Stimulated activated CD4-positive, alpha-beta T cell treated with anti-CD3 and anti-CD28 coated beads, Interleukin-1b, Interleukin-23, amount 100 ng/mL, for 48 hours (primary cell): ENCODE data around the gene HDGF.
A peak's percentile ranks its signal among the peaks of the same experiment; 100 is the strongest.
"Not testable (repeated sequence)": the region's sequence is repeated elsewhere in the genome, so short reads cannot be mapped to it uniquely, and the experiment has no call there.

Experiments used
- DNase-seq: peaks from one replicate; pipeline ENCODE4 v3.0.0-alpha.2; 2020

Gene HDGF

GRCh38 chr1:156766298-156767100 lies 15.0 kb upstream of the HDGF start:
- no peak for DNase-seq

DNA sequence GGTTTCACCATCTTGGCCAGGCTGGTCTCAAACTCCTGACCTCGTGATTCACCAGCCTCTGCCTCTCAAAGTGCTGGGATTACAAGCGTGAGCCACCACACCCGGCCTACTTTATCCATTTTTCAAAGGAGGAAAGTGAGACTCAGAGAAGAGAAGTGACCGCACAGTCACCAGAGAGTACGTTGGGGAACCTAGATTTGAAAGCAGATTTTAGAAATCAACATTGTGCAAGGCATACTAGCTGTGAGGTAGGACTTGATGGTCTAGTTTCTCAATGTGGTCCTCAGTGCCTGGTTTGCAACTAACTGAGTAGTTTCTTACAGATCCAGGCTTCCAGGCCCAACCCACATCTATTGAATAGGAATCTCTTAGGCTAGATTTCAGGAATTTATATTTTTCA lies 14.2 kb upstream of the HDGF start:
- DNase-seq = no peak

DNA sequence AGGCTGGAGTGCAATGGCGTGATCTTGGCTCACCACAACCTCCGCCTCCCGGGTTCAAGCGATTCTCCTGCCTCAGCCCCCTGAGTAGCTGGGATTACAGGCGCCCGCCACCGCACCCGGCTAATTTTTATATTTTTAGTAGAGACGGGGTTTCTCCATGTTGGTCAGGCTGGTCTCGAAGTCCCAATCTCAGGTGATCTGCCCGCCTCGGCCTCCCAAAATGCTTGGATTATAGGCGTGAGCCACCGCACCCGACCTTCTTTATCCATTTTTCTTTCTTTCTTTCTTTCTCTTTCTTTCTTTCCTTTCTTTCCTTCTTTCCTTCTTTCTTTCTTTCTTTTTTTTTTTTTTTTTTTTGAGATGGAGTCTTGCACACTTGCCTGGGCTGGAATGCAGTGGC lies 13.7 kb upstream of the HDGF start:
- not testable (repeated sequence) for DNase-seq

- no peak for DNase-seq
Observed at GRCh38 chr1:156760796-156761104, 9.3 kb upstream of the HDGF start.

GRCh38 chr1:156760092-156760795 lies 8.8 kb upstream of the HDGF start:
- DNase-seq = no peak

DNA sequence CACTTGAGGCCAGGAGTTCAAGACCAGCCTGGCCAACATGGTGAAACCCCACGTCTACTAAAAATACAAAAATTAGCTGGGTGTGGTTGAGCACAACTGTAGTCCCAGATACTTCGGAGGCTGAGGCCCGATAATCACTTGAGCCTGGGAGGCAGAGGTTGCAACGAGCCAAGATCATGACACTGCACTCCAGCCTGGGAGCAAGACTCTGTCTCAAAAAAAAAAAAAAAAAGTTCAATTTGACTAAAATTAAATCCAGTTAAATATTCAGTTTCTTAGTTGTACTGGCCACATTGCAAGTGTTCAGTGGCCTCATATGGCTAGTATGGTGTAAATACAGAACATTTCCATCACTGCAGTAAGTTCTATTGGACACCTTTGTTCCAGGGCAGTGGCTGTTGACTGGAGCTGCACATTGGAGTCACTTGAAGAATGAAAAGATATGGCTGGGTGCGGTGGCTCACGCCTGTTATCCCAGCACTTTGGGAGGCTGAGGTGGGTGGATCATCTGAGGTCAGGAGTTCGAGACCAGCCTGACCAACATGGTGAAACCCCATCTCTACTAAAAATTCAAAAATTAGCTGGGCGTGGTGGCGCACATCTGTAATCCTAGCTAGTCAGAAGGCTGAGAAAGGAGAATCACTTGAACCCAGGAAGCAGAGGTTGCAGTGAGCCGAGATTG lies 6.2 kb upstream of the HDGF start:
- DNase-seq = not testable (repeated sequence)

GRCh38 chr1:156756355-156756754 lies 4.9 kb upstream of the HDGF start:
- no peak for DNase-seq

DNA sequence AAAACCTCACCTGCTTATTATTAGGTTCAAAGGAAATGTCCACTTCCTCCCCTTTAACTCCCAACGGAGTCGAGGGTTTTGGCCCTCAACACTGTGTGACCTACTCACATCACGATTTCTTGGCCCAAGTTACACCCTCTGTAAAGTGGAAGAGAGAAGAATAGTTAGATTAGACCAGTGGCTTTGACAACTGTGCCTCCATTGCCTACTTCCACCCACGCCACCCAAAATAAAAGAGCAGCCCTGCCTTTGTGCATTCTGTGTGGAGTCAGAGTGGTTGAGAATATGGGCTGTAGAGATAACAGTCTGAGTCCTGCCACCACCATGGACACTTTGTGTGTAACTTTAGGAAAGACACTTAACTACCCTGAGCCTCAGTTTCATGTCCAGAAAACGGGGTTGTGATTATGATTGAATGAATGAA lies 4.1 kb upstream of the HDGF start:
- no peak for DNase-seq

- DNase-seq = no peak
Observed at GRCh38 chr1:156754219-156754618, 2.7 kb upstream of the HDGF start.

DNA sequence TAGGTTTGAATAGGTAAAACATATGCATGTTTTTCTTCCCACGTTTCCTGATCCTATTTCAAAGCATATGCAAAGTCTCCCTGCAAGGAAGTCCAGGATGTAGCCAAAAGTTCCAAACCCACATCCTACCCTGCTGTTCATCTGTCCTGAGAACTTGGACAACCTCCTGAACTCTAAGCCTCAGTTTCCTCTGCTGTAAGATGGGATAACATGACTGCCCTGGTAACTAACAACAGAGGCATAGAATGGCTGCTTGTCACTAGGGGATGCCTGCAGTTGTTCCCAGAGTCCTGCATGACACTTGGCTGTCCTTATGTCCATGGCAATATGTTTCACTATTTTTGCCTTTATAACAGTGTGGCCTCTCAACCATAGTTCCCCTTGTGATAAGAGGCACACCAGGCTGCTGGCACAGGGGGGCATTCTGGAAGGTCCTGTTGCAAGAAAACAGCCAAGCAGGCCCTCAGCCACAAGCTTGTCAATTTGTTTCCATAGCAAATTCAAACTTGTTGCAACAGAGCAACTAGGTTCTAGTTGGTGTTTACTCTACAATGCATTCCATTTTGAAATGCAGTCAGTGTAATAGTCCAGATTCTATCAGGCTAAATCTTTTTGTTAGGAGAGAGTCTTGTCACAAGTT lies 1.5 kb upstream of the HDGF start:
- DNase-seq = no peak

- DNase-seq = peak; percentile 98
Observed at GRCh38 chr1:156751757-156752481, 444 bp upstream of the HDGF start.

DNA sequence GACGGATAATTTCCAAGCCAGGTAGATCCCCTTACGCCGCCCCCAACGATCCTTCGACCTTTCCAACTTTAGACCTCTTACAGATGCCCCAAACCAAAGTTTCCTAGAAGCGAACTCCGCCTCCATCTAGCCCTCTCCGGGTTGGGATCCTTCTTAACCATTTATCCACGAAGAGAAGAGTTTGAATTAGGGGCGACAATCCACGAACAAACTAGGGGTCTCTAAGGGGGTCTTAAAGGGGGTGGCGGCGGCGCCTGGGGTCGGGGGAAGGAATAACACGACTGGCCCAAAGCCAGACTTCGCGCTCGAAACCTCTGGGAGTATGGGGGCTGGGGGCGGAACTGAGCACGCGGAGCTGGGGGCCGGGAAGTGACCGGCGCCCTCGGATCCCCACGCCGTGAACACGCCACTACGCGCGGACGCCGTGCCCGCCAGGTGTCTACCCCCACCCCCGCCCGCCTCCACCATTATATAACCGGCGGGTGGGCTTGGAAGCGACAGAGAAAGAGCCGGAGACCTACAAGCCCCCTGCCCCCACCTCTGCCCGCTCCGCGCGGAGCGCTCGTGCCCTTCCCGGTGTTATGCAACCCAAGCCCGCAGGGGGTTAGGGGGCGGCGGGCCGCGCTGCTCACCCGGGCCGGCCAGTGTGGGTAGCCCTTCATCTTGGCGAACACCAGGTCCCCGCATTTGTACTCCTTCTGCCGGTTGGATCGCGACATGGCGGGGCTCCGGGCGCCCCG lies 594 bp downstream of the HDGF start:
- DNase-seq = peak; percentile 36

- DNase-seq = peak; percentile 49
Observed at GRCh38 chr1:156750191-156750672, 1.2 kb downstream of the HDGF start.

DNA sequence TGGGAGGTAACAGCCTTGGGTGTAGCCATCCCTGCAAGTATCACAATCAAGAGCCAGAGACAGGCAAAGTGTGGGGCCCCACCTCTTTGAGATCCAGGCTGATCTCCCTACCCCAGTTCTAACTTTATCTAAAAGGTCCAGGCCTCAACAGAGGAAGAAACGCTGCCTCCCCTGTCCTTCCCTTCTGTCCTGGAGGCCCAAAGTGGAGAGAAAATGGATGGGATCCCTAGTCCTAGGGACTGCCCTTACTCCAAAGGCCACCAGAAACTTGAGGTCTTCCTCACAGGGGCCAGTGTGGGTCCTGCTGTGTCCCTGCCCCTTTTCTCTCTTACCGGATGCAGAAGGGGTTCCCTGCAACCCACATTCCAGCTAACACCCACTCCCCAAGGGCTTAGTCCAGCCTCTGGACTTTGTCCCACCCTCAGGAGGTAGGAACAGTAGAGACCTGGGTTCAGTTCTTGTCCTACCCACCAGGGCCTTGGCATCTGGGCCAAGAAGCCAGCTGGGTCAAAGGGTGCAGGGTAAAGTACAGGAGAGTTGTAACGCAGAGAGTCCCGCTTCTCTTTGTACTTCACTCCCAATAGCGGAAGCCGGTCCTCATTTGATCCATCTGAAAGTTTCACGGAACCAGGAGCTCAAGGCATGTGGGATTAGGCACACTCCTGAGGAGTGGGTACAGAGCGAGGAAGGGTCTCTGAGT lies 1.9 kb downstream of the HDGF start:
- no peak for DNase-seq

- DNase-seq = no peak
Observed at GRCh38 chr1:156748670-156749418, 2.6 kb downstream of the HDGF start.

GRCh38 chr1:156747742-156748669 lies 3.5 kb downstream of the HDGF start:
- no peak for DNase-seq

DNA sequence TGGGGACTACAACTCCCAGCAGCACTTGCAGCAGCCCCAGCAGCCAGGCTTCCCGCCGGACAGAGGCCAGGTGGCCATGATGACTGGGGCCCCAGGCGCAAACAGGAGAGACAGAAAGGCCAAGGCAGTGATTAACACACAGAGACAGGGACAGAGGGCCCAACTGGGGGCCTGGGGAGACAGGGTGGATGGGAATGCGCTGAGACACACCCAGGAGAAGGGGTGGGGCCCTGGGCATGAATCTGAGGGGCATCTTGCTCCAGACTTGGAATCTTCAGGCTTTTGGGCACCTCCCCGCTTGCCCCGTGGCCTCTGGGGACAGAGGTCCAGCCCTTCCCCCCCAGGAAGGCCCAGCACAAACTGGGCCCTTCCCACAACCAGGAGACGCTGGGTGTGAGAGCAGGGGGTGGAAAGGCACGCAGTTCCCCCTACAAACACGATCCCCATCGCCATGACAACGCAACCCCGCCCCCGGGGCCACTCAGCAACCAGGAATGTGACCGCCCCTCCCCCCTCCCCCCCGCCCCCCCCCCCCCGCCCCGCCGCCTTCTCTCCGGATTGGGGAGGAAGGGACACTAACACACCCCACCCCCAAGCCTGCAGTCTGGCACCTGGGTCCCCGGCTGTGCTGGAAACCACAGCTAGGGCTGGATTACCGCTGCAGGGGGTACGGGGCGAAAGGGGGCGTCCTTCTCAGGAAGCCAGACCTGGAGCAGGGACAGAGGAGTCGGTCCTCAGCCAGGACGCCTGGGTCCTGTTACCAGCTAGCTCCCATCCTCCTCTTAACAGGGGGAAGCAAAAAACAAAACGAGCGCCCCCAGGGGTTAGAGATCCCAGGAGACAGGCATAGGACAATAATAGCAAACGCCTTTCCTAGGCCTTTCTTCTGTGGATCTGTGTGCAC lies 4.5 kb downstream of the HDGF start:
- peak; percentile 54 for DNase-seq

DNA sequence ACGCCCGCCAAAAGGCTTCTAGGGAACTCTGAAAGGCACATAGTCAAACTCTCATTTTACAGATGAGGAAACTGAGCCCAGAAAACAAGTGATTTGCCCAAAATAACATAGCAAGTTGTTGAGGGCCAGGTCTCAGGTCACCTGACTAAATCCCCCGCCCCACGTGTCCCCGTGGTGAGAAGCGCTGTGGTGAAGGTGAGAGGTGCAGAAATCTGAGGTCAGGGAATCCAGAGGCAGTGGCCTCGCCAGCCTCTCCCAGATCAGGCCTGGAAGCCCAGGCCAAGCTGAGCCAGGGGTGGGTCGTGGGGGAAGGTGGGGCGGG lies 5.1 kb downstream of the HDGF start:
- no peak for DNase-seq
